ENCODE data around the gene SULF2. TPM values are rescaled to one million over a fixed set of nuclear protein-coding genes. Genes with fewer than 3 reads are reported as not detected.

SULF2 gene
- total RNA-seq, 1 donor from 2014 or later = 97.8 TPM

DNA sequence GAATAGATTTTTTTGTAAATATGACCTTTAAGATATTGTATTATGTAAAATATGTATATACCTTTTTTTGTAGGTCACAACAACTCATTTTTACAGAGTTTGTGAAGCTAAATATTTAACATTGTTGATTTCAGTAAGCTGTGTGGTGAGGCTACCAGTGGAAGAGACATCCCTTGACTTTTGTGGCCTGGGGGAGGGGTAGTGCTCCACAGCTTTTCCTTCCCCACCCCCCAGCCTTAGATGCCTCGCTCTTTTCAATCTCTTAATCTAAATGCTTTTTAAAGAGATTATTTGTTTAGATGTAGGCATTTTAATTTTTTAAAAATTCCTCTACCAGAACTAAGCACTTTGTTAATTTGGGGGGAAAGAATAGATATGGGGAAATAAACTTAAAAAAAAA, 130.9 kb downstream of the SULF2 start:
- H3K9me3 Mint-ChIP-seq (ENCODE audit: unreplicated experiment) = peaks cover 3% of the 10 kb centered on the region
- peak overlapping the region; percentile 54 for H3K27ac Mint-ChIP-seq (ENCODE audit: unreplicated experiment)
- no peaks in the 10 kb centered on the region for H3K36me3 Mint-ChIP-seq (ENCODE audit: unreplicated experiment)
- DNase-seq = no peak
- peak overlapping the region; percentile 71 for H3K4me3 Mint-ChIP-seq (ENCODE audit: unreplicated experiment)
- peaks cover 4% of the 10 kb centered on the region for H3K27me3 Mint-ChIP-seq (ENCODE audit: unreplicated experiment)
- TF ChIP-seq, protein P1, sequence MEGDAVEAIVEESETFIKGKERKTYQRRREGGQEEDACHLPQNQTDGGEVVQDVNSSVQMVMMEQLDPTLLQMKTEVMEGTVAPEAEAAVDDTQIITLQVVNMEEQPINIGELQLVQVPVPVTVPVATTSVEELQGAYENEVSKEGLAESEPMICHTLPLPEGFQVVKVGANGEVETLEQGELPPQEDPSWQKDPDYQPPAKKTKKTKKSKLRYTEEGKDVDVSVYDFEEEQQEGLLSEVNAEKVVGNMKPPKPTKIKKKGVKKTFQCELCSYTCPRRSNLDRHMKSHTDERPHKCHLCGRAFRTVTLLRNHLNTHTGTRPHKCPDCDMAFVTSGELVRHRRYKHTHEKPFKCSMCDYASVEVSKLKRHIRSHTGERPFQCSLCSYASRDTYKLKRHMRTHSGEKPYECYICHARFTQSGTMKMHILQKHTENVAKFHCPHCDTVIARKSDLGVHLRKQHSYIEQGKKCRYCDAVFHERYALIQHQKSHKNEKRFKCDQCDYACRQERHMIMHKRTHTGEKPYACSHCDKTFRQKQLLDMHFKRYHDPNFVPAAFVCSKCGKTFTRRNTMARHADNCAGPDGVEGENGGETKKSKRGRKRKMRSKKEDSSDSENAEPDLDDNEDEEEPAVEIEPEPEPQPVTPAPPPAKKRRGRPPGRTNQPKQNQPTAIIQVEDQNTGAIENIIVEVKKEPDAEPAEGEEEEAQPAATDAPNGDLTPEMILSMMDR (IDR thresholded peaks at IDR 0.05; ENCODE audit: partially characterized antibody, unreplicated experiment) = no peak
- peaks cover 21% of the 10 kb centered on the region for H3K4me1 Mint-ChIP-seq (ENCODE audit: low read depth, unreplicated experiment)

DNA sequence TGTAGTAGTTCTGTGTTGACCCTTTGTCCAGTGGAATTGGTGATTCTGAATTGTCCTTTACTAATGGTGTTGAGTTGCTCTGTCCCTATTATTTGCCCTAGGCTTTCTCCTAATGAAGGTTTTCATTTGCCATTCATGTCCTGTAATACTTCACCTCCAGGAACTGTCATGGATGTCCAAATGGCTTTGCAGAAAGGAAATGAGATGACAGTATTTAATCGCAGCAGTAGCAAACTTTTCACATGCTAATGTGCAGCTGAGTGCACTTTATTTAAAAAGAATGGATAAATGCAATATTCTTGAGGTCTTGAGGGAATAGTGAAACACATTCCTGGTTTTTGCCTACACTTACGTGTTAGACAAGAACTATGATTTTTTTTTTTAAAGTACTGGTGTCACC, 131.4 kb downstream of the SULF2 start:
- Mint-ChIP-seq H3K27me3 (ENCODE audit: unreplicated experiment) (peaks cover 4% of the 10 kb centered on the region), H3K36me3 (ENCODE audit: unreplicated experiment) (no peaks in the 10 kb centered on the region), H3K27ac (ENCODE audit: unreplicated experiment) (no peak overlapping the region), H3K4me3 (ENCODE audit: unreplicated experiment) (peak overlapping the region; percentile 65), H3K4me1 (ENCODE audit: low read depth, unreplicated experiment) (peaks cover 21% of the 10 kb centered on the region), H3K9me3 (ENCODE audit: unreplicated experiment) (peaks cover 3% of the 10 kb centered on the region)
- no peak for DNase-seq
- TF ChIP-seq, protein P1 (IDR thresholded peaks at IDR 0.05; ENCODE audit: partially characterized antibody, unreplicated experiment) = no peak

DNA sequence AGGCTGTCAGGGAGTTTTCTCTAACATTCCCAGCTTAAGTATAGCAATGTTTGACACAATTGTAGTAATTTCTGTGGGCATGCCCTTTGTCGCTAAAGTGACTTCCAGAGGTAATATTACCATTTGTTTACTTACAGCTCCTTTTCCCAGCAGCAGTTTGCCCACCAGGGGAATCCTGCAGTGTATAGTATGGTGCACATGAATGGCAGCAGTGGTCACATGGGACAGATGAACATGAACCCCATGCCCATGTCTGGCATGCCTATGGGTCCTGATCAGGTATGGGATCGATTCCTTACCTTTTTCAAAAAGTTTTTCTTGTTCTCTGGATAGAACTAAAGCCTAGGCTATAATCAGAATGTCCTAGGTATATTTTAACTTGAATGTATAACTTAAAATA, 132.5 kb downstream of the SULF2 start:
- H3K4me3 Mint-ChIP-seq (ENCODE audit: unreplicated experiment) = no peak overlapping the region
- peaks cover 3% of the 10 kb centered on the region for H3K9me3 Mint-ChIP-seq (ENCODE audit: unreplicated experiment)

DNA sequence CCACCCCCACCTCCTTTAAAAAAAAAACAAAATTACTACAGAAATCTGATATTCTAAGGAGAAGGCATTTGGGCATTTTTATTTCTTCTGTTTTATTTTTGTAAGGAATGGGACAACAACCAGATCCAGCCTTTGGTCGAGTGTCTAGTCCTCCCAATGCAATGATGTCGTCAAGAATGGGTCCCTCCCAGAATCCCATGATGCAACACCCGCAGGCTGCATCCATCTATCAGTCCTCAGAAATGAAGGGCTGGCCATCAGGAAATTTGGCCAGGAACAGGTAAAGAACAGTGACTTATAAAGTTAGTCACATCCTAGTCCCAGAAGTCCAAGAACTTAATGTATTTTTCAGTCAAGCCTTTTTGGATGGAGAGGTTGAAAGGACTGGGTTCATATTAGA, 133.0 kb downstream of the SULF2 start:
- Mint-ChIP-seq H3K9me3 (ENCODE audit: unreplicated experiment) (peaks cover 3% of the 10 kb centered on the region), H3K4me1 (ENCODE audit: low read depth, unreplicated experiment) (peaks cover 19% of the 10 kb centered on the region), H3K27ac (ENCODE audit: unreplicated experiment) (no peak overlapping the region), H3K27me3 (ENCODE audit: unreplicated experiment) (peaks cover 4% of the 10 kb centered on the region), H3K36me3 (ENCODE audit: unreplicated experiment) (no peaks in the 10 kb centered on the region), H3K4me3 (ENCODE audit: unreplicated experiment) (no peak overlapping the region)
- DNase-seq = no peak
- TF ChIP-seq, protein P1 (IDR thresholded peaks at IDR 0.05; ENCODE audit: partially characterized antibody, unreplicated experiment) = no peak

More for the DNA sequence above, 132.5 kb downstream of the SULF2 start:
- Mint-ChIP-seq H3K36me3 (ENCODE audit: unreplicated experiment) (no peaks in the 10 kb centered on the region), H3K4me1 (ENCODE audit: low read depth, unreplicated experiment) (peaks cover 19% of the 10 kb centered on the region), H3K27ac (ENCODE audit: unreplicated experiment) (no peak overlapping the region), H3K27me3 (ENCODE audit: unreplicated experiment) (peaks cover 4% of the 10 kb centered on the region)
- no peak for DNase-seq
- TF ChIP-seq, protein P1 (IDR thresholded peaks at IDR 0.05; ENCODE audit: partially characterized antibody, unreplicated experiment) = no peak

DNA sequence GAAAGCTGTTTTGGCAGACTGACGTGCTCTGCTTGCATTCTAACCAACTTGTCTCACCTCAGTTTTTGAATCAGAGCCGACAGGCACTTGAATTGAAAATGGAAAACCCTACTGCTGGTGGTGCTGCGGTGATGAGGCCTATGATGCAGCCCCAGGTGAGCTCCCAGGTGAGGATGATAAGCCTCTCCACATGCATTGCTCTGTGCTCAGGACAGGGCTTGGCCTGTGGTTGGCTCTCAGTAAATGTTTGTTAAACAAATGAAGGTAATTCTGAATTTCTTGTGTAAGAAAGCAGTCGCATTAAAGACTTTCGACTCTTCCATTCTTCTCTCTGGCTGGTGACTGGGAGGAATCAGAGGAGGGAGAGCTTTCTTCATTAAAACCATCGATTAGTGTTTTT, 136.3 kb downstream of the SULF2 start:
- H3K27me3 Mint-ChIP-seq (ENCODE audit: unreplicated experiment) = peaks cover 4% of the 10 kb centered on the region
- TF ChIP-seq, protein P1 (IDR thresholded peaks at IDR 0.05; ENCODE audit: partially characterized antibody, unreplicated experiment) = no peak
- peaks cover 5% of the 10 kb centered on the region for H3K4me1 Mint-ChIP-seq (ENCODE audit: low read depth, unreplicated experiment)
- DNase-seq = no peak
- H3K9me3 Mint-ChIP-seq (ENCODE audit: unreplicated experiment) = peaks cover 12% of the 10 kb centered on the region
- H3K36me3 Mint-ChIP-seq (ENCODE audit: unreplicated experiment) = peaks cover 11% of the 10 kb centered on the region
- no peak overlapping the region for H3K27ac Mint-ChIP-seq (ENCODE audit: unreplicated experiment)
- no peak overlapping the region for H3K4me3 Mint-ChIP-seq (ENCODE audit: unreplicated experiment)
